Stimulated activated CD4-positive, alpha-beta T cell treated with anti-CD3 and anti-CD28 coated beads, Interleukin-1b, Interleukin-23, amount 100 ng/mL, for 4 hours (primary cell): Measurements from ENCODE around the gene CLK2.
A peak's percentile ranks its signal among the peaks of the same experiment; 100 is the strongest.

Experiments
- DNase-seq, 2 donors: peaks; one replicate each; pipeline ENCODE4 v3.0.0-alpha.2; 2020; ENCODE audit warnings: low read depth in 2 of 2

CLK2 gene

DNA sequence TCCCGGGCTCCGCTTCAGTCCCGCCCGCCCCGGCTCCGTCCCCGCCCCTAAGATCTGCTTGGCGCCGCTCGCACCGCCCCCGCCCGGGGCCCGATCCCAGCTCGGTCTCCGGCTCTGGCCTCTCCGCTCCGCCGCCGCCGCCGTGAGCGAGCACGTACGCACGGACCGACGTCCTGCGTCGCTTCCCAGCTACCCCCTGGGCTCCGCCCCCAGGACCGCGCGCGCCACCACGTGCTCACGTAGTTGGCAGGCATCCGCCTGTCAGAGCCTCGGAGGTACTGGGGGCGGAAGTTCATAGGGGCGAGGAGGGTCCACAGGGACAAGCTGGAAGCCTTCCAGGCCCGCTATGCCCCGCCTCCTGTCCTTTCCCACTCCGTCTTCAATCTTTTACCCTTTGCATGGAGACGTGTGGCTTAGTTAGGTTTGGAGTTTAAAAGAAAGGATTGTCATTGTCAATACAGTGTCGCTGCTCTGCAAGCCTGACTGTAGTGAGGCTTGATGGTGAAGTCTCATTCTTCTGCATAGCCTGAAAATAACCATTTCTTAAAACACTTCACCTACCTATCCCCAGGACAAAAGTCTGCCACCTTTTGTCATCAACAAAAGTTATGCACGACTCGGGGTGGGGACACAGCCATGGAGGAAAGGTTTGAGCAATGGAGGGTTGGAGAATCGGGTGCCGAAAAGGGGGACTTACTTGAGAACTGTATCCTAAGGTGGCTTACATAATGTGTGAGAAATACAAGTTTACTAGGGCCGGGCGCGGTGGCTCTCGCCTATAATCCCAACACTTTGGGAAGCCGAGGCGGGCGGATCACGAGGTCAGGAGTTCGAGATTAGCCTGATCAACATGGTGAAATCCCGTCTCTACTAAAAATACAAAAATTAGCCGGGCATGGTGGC lies at the start of gene CLK2:
Gene CLK2, minus strand, starts transcription at position 162 of the 903 bp plus-strand sequence. CDS start 2,527 bp downstream, outside the sequence.
- DNase-seq: peak; percentile 91 to 96

DNA sequence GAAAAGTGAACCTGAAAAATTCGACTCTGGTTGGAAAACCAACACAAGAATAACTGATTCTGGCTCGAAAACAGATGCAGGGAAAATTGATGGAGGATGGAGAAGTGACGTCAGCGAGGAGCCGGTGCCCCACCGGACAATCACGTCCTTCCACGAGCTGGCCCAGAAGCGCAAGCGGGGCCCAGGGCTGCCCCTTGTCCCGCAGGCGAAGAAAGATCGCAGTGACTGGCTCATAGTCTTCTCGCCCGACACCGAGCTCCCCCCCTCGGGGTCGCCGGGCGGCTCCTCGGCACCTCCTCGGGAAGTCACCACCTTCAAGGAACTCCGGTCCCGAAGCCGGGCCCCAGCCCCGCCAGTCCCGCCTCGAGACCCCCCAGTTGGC lies 49.3 kb upstream of the CLK2 start:
- no peak for DNase-seq

DNA sequence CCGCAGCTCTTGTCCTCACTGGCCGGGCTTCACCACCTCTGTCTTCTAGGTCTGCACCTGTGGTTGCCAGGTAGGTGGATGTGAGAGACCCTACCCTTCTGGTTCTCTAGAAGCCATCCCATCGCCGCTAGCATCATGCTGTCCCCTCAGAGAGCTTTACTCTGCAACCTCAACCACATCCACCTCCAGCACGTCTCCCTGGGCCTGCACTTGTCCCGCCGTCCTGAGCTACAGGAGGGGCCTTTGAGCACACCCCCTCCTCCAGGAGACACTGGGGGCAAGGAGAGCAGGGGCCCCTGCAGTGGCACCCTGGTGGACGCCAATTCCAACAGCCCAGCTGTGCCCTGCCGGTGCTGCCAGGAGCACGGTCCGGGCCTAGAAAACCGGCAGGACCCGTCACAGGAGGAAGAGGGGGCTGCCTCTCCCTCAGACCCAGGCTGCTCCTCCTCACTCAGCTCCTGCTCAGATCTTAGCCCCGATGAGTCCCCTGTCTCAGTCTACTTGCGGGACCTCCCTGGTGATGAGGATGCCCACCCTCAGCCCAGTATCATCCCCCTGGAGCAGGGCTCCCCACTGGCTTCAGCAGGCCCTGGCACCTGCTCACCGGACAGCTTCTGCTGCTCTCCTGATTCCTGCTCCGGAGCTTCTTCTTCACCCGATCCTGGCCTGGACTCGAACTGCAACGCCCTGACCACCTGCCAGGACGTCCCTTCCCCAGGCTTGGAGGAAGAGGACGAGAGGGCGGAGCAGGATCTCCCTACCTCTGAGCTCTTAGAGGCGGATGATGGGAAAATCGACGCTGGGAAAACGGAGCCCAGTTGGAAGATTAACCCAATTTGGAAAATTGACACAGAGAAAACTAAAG lies 48.6 kb upstream of the CLK2 start:
- no peak for DNase-seq

DNA sequence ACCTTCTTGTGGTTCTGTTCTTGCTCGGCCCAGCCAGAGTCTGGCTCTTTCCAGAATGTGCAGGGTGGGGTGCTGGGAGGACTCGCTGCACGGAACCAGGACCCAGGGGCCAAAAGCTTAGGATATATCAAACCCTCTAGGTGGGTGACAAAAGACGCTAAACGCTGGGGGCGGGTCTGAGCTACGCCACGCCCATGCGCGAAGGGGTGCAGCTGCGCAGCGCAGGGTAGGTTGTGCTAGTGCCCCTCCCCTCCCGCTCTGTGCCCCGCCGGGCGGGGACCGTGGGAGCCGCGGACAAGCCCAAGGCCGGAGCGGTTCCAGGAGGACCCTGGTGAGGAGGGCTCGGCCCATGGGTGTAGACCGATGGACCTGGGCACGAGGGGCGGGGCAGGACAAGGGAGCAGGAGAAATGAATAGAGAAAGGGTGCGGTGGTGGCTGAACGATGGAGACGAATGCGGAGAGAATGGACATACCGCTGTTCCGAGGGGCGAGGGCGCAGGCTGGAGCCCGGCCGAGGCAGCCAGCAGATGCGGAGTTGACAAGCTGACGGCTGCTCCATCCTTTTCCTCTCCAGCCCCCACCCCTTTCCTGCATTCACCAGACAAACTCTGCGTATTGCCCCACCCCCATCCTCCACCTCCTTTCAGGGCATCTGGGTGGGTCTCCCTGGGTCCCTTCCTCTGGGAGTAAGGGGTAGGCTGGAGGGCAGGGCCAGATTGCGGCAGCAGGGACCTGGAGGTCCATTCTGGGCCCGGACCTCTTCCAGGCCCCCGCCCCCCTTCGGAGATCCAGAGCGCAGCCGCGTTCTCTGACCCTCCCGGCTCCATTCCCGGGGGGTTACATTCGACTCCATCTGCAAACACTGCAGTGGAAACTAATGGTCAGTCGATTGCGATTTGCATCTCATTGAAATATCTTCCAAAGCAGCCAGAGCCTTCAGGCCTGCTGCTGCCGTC lies 47.6 kb upstream of the CLK2 start, which contains the start of gene RUSC1:
Gene RUSC1, plus strand, starts transcription at position 234 of the 957 bp plus-strand sequence. CDS start 880 bp downstream, outside the sequence.
- DNase-seq: peak; percentile 66 to 67

DNA sequence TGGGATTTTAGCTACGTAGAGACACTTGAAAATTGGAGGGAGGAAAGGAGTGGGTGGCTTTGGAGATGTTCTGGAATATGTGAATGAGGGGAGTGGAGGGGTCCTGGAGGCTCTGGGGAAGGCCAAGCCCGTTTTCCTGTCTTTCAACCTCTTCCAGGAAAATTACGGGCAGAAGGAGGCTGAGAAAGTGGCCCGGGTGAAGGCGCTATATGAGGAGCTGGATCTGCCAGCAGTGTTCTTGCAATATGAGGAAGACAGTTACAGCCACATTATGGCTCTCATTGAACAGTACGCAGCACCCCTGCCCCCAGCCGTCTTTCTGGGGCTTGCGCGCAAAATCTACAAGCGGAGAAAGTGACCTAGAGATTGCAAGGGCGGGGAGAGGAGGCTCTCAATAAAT lies 46.9 kb upstream of the CLK2 start:
- DNase-seq: no peak

GRCh38 chr1:155319536-155319935 lies 46.2 kb upstream of the CLK2 start:
- DNase-seq: no peak

DNA sequence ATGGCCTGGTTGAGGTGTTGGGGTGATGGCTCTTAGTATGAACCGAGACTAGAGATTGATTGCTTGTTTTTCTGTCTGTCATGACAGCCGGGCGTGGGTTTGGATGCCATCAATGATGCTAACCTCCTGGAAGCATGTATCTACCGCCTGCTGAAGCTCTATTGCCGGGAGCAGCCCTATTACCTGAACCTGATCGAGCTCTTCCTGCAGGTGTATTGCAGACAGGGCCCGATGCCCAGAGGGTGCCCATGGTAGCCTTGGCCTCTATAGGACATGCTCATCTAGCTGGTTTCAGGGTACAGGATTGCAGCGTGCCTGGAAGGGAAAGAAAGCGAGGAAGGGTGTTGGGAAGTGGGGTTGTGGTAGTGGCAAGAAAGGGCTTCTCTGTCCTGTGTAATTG lies 44.8 kb upstream of the CLK2 start:
- DNase-seq: no peak

GRCh38 chr1:155316922-155317321 lies 43.6 kb upstream of the CLK2 start:
- no peak for DNase-seq

GRCh38 chr1:155313261-155313660 lies 40.0 kb upstream of the CLK2 start:
- DNase-seq: no peak

DNA sequence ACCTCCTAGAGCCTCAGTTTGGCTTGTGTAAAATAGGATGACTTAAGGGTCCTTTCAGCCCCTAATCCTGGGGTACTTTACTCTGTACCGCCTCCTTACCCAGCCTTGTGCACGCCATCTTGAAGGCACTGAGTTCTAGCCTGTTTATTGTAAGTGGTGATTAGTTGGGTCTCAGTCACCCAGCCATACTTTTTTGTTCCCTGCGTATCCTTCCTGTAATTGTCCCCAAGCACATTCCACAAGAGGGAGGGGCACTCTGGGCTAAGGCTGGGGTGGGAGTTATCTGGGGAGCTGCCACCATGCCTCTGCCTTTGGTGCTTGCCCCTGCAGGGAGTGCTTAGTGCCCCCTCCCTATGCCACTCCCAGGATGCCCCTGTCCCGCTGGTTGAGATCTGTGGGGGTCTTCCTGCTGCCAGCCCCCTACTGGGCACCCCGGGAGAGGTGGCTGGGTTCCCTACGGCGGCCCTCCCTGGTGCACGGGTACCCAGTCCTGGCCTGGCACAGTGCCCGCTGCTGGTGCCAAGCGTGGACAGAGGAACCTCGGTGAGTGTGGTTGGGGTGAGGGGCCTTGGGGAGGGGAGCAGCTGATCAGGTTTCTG lies 36.2 kb upstream of the CLK2 start:
- no peak for DNase-seq

DNA sequence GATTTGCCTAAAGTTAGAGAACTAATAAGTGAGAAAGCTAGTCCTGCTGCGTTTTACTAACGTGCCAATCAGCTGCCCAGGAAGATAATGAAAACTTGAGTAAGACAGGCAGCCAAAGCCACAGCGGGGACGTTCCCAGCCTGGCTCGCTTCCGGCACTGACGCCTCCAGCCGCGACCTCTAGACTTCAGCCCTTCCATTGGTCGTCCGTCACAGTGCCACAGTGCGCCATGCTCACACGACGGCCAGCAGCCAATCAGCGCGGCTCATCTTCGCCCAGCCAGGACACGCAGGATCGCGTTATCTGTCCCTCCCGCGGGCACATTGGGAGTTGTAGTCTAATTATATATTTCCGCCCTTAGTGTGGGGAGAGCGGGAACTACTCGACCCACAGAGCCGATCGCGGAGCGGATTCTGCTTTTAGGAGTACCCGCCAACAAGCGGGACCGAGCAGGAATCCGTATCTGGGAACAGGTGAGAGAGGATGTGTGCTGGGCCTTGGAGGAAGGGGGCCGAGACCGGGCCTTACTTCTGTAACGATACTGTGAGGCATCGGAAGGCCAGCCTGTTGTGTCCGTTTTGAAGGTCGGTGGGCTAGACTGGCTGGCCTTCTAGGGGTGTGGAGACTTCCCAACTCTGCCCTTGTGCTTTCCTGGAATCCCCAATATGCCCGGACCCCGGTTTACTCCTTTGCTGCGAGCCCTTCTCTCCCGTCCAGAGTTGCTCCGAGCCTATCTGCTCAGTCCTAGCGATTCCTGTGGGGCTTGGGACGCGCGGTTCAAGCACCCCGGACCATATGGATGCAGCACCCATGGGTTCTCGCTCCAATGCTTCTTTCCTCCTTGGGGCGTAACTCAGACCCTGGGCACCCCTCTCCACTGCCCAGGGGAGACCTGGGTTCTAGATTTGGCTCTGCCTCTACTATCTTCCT lies 35.5 kb upstream of the CLK2 start, which contains the start of gene FDPS:
Gene FDPS, plus strand, starts transcription at position 374 of the 930 bp plus-strand sequence. CDS start 924 bp downstream, outside the sequence.
- peak; percentile 91 to 95 for DNase-seq

DNA sequence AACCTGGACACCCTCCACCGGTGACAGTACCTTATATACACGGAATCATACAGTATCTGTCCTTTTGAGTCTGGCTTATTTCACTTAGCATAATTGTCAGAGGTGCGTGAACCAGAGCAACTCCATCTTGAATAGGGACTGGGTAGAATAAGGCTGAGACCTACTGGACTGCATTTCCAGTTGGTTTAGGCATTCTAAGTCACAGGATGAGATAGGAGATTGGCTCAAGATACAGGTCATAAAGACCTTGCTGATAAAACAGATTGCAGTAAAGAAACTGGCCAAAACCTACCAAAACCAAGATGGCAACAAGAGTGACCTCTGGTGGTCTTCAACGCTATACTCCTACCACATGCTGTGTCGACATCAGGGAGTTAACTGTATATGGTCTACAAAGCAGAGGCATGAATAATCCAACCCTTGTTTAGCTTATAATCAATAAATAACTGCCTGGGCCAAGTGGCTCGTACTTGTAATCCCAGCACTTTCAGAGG lies 34.0 kb upstream of the CLK2 start:
- no peak for DNase-seq

DNA sequence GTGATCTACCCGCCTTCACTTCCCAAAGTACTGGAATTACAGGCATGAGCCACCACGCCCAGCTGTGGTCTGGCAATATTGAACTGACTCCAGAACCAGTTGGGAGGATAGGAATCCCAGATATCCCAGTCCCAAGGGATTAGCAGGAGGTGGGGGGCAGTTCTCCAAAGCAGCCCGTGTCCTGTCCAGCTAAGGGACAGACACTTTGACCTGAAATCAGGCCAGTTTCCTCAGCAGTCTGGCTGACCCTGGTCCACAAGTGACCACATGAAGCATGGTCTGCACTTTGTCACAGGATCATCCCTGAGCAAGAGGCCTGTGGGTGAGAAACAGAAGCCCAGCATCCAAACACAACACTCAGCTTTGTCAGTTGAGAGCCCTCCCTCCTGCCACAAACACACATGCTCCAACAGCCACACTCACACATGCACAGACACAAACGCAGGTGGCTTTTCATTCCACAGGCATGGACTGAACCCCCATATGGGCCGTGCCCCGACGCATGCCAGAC lies 32.6 kb upstream of the CLK2 start:
- DNase-seq: no peak

- no peak for DNase-seq
These were observed 31.3 kb upstream of the CLK2 start for GRCh38 chr1:155304558-155305063.

- DNase-seq: no peak
These were observed 28.1 kb upstream of the CLK2 start, which contains the start of gene PKLR for GRCh38 chr1:155301342-155301841. TSS of gene PKLR (minus strand) at chr1:155301438. CDS start at chr1:155301395, 43 bp downstream.

- no peak for DNase-seq
These were observed 27.4 kb upstream of the CLK2 start for GRCh38 chr1:155300553-155301329.

DNA sequence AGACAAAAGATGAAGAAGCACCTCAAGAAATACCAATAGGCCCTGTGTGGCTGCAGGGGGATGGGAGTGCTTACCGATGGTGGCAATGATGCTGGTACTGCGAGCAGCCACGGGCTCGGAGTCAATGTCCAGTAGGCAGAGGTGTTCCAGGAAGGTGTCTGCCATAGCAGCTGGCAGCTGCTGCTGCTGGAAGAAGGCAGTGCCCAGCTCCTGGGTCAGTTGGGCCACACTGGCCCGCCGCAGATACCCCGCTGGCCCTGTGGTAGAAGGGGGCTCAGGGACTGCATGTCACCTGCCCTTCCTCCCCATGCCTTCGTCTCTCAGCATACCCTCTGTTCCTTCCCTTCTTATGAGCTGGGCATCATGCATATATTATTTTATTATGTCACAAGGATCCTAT lies 26.7 kb upstream of the CLK2 start:
- no peak for DNase-seq

DNA sequence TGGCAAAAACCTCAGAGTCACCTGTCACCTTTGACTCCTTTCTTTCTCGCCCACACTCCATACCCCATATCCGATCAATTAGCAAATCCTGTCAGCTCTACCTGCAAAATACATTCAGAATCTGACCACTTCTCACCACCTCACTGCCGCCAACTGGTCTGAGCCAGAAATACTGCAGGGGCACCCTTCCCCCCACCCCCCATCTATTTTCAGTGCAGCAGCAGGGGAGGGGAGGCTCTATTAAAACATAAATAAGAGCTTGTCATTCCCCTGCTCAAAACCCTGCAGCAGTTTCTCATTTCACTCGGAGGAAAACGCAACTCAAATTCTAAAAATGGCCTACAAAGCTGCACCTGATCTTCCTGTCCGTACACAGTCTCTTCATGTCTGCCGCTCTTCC lies 24.1 kb upstream of the CLK2 start:
- DNase-seq: no peak
